ENCODE results near the gene NPR2. TPM values are rescaled to one million over a fixed set of nuclear protein-coding genes. Genes with fewer than 3 reads are reported as not detected.

Gene NPR2
- polyA plus RNA-seq, 2 of the 4 experiments (the other 2 are of a cell fraction): 7.8 to 18.8 TPM

DNA sequence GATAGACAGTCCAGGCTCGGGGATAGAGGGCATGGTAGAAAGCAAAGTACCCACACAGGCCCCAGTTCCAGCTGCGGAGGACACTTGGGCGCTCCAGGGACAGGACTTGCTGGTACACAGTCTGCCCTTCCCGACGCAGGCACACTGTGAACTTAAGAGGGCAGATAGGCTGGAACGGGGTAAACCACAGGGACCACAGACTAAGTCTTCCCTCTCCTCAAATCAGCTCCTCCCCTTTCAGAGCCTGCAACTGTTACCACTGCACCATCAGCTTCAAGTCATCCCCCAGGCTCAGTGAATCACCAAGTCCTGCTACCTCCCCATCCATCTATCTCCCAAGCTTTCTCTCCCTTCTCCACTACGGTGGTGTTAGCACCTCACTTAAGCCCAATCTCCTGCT is 49.7 kb upstream of the NPR2 start (continued):
- no peak for TF ChIP-seq PBX3 (IDR thresholded peaks at IDR 0.05)
- TF ChIP-seq ELK1 (IDR thresholded peaks at IDR 0.05; ENCODE audit: low read depth, low read length): no peak
- no peak for TF ChIP-seq NFE2L2 (conservative IDR thresholded peaks at IDR 0.05; ENCODE audit: low read length)
- TF ChIP-seq CBX2 (IDR thresholded peaks at IDR 0.05; ENCODE audit: borderline replicate concordance, low read depth): no peak
- TF ChIP-seq PHF8 (IDR thresholded peaks at IDR 0.05; ENCODE audit: borderline replicate concordance, low read depth): no peak
- TF ChIP-seq MAX (IDR thresholded peaks at IDR 0.05): no peak
- no peak for TF ChIP-seq JUN (IDR thresholded peaks at IDR 0.05)

- WGBS (ENCODE audit: missing lambda C conversion rate): 75% methylated on average over 2 of the region's 2 CpGs
- Histone ChIP-seq H3K4me1 (peaks cover 24% of the 10 kb centered on the region), H3K4me3 (no peak overlapping the region), H3K4me2 (no peak overlapping the region), H3K9me3 (no peaks in the 10 kb centered on the region), H3K27ac (no peak overlapping the region)
- DNase-seq (ENCODE audit: low read depth in 1 of 2, low spot score in 1 of 2): no peak
- no peak for TF ChIP-seq SREBF2 (IDR thresholded peaks at IDR 0.05)
- TF ChIP-seq BHLHE40 (IDR thresholded peaks at IDR 0.05; ENCODE audit: low read depth, low read length): no peak
- no peak for TF ChIP-seq ZSCAN20 (CRISPR knock-in tag; IDR thresholded peaks at IDR 0.05)
- TF ChIP-seq TFCP2L1 (CRISPR knock-in tag; IDR thresholded peaks at IDR 0.05): no peak
- no peak for TF ChIP-seq HDAC2 (IDR thresholded peaks at IDR 0.05)
- TF ChIP-seq CHD2 (IDR thresholded peaks at IDR 0.05; ENCODE audit: low read length, partially characterized antibody): no peak
- no peak for TF ChIP-seq GATA3 (IDR thresholded peaks at IDR 0.05; ENCODE audit: borderline replicate concordance)
- no peak for TF ChIP-seq RARB (CRISPR knock-in tag; IDR thresholded peaks at IDR 0.05)
- no peak for FAIRE-seq
- ChIA-PET POLR2A (interaction anchor here (1.2 kb wide), 1 partner anchor 11 kb away, joined by 3 read pairs; the partner anchor contains the start of genes CREB3 and TLN1), CTCF (interaction anchor here (0.9 to 13.6 kb wide), 8 partner anchors 6 to 84 kb away, joined by 3 to 116 read pairs (median 5); partner anchors contain the start of genes CREB3, MSMP and TLN1)
- no peak for ATAC-seq
These were observed 47.9 kb upstream of the NPR2 start for GRCh38 chr9:35743452-35743851.

DNA sequence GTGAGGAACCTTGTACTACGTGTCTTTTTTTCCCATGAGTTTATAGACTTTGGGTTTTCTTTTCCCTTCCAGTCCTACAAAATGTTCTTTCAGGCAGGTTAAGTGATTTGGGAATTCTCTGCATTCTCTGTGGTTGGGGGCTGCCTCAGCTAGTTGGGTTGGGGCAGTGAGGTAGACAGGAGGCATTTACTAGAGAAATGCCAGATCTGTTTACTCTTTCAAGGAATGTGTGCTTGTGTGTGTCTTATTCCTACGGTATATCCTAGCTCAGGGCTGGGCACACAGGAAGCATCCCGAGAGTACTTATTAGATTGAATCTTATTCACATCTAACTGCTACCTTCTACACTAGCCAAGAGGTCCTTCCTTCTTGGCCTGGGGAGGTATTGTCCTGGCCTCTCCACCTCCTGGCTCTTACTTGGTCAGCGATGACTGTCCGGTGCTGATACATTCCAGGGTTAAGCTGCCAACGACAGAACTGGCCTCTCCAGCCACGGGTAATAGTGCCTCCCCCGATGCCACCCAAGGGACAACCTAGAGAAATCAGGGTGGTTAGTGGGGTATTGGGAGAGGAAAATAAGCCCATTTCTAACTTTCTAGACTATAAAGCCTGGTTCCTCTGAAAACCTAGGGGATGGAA is 47.4 kb upstream of the NPR2 start:
- H3K4me1 ChIP-seq: peaks cover 24% of the 10 kb centered on the region
- no peak overlapping the region for H3K4me2 ChIP-seq
- ATAC-seq: no peak
- ChIA-PET POLR2A (interaction anchor here (1.2 kb wide), 1 partner anchor 12 kb away, joined by 3 read pairs; the partner anchor contains the start of genes CREB3 and TLN1), CTCF (interaction anchor here (0.7 to 13.6 kb wide), 8 partner anchors 6 to 85 kb away, joined by 3 to 116 read pairs (median 5); partner anchors contain the start of genes CREB3, MSMP and TLN1)
- no peak for DNase-seq (ENCODE audit: low read depth in 1 of 2, low spot score in 1 of 2)
- 85% methylated on average over 8 of the region's 8 CpGs for WGBS (ENCODE audit: missing lambda C conversion rate)
- H3K4me3 ChIP-seq: no peak overlapping the region
- H3K9me3 ChIP-seq: no peaks in the 10 kb centered on the region
- no peak overlapping the region for H3K27ac ChIP-seq
- no peak for FAIRE-seq
- no peak for TF ChIP-seq HOXB13 (CRISPR knock-in tag; IDR thresholded peaks at IDR 0.05; ENCODE audit: low read depth)
- no peak for TF ChIP-seq FOSL2 (IDR thresholded peaks at IDR 0.05)
- no peak for TF ChIP-seq FOSL2 (CRISPR knock-in tag; IDR thresholded peaks at IDR 0.05)
- TF ChIP-seq ZFP36 (IDR thresholded peaks at IDR 0.05; ENCODE audit: borderline replicate concordance, partially characterized antibody): no peak
- no peak for TF ChIP-seq JUN (IDR thresholded peaks at IDR 0.05)
- TF ChIP-seq TFCP2L1 (CRISPR knock-in tag; IDR thresholded peaks at IDR 0.05): no peak
- no peak for TF ChIP-seq E2F6 (IDR thresholded peaks at IDR 0.05; ENCODE audit: borderline replicate concordance, low read depth)
- TF ChIP-seq ESRRA (IDR thresholded peaks at IDR 0.05; ENCODE audit: borderline replicate concordance, low read length): no peak
- no peak for TF ChIP-seq RNF2 (IDR thresholded peaks at IDR 0.05; ENCODE audit: borderline replicate concordance, low read depth)
- TF ChIP-seq KDM1A (IDR thresholded peaks at IDR 0.05; ENCODE audit: low read depth): no peak
- TF ChIP-seq EHMT2 (IDR thresholded peaks at IDR 0.05; ENCODE audit: low read depth): no peak
- TF ChIP-seq RARB (CRISPR knock-in tag; IDR thresholded peaks at IDR 0.05): no peak
- no peak for TF ChIP-seq MAX (IDR thresholded peaks at IDR 0.05)
- no peak for TF ChIP-seq REST (IDR thresholded peaks at IDR 0.05)
- TF ChIP-seq PHF8 (IDR thresholded peaks at IDR 0.05; ENCODE audit: borderline replicate concordance, low read depth): no peak

Data from A549 (cell line).